Stimulated activated CD8-positive, alpha-beta memory T cell treated with anti-CD3 and anti-CD28 coated beads, Interleukin-7, amount 100 ng/mL, for 1 hour (primary cell): ENCODE results near the gene CMIP.
A peak's percentile ranks its signal among the peaks of the same experiment; 100 is the strongest.

Source experiments
- DNase-seq, 2 donors: peaks; one replicate each; pipeline ENCODE4 v3.0.0-alpha.2; 2020; ENCODE audit warnings: low read depth in 2 of 2

Gene CMIP

DNA sequence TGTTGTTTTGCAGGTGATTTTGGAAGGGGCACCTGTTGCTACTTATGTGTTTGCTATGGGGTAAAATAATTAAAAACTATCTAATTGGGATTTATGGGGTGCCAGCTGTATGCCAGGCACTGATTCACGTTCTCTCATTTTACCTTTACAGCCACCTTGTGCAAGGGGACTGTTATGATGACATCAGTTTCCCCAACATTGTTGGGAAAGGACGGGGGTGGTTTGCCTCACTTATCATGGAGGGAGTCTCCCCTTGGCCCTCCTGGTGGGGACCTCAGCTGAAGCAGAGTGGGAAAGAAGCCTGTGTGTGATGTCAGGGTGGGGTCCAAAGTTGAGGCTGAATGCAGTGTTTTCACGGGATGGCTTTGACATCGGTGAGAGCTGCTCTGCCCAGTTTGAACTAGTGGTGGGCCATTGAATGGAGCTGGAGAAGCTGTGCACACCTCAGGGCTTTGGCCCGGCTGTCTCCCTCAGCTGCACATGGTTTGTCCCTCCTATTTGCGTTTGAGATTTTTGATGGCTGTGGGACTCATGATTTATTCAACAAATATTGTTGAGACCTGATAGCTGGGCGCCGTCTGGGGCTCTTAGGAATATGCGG is 36.1 kb downstream of the CMIP start:
- no peak for DNase-seq

DNA sequence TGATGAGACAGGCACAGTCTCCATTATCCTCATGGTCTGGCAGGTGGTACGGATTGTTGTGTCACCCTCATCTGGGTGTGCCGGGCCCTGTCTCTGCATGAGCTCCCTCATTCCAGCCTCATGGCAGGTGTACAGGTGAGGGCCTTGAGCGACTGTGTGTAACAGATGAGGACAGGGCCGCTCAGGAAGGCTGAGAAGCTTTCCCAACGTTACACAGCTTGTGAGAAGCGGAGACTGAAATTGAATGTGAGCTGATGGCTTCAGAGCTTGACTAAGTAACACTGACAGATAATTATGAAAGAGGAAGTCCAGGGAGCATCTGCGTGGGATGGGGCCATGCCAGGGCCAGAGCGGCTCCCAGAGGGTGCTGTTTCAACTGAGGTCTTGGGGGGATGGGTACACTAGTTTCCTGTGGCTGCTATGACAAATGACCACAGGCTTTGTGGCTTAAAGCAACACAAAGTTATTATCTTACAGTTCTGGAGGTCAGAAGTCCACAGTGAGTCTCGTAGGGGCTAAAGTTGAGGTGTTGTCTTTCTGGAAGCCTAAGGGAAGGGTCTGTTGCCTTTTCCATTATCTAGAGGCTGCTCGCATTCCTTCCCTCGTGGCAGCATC is 36.7 kb downstream of the CMIP start:
- DNase-seq = no peak

DNA sequence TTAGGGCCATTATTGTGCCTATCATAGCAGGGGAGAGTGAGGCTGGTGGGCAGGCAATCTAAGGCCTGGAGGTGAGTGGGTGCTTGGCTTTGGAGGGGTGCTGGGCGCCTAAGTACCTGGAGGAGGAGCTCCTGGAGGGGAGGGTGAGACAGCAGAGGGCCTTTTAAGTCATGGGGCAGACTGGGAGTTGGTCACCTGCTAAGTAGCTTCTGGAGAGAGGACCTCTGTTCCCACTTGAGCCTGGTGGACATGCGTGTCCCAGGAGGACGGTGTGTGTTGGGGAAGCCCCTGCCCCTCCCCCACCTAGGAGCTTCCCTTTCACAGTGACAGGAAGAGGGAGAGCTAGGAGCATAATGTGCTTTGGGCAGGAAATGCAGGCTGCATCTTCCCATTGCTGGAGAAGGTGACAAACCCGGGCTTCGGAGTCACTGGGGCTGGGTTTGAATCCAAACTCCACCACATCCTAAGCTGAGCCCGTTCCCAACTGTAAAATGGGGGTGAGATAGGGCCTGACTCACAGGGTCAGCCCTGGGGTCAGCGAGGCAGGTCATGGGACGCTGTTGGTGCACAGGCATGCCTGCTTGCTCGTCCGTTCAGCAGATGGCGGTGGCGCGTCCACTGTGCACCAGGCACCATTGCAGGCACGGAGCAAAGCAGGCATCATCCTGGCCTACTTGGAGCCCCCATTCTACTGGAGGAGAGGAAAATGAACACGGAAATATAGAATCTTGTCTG is 37.9 kb downstream of the CMIP start:
- DNase-seq = no peak

DNA sequence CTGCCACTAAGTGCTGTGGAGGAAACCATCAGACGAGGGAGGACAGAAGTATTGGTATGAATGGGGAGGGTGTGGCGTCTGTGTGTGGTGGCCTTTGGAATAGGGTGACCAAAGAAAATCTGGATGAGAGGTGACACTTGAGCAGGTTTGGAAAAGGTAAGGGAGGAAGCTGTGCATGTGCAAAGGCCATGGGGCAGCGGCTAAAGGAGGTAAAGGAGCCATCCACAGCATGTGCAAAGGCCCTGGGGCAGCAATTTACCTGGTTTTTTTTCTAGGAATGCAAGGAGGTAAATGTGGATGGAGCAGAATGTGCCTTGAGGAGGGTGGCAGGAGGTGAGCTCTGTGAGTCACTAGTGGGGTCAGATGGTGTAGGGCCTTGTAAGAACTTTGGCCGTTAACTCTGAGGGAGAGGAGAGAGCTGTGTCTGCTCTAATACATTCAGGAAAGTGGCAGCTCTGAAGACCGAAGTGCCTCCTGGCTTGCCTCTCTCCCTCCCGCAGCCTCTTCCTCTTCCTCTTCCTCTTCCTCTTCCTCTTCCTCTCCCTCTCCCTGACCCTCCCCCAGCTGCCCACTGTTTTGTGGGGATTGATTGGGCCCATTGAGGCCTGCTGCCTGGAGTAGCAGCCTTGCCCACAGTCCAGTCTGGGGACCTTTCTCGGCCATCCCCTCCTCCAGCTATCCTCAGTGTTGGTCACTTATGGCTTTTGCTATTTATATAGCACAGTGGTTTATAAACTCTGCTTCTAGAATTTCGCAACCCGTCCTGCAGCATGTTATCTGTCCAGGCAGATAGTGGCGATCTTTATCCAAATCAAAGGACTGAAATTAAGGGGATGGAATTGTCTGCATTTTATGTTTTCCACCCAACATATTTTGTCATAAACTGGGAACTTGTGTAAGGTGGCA is 38.7 kb downstream of the CMIP start:
- DNase-seq = no peak

DNA sequence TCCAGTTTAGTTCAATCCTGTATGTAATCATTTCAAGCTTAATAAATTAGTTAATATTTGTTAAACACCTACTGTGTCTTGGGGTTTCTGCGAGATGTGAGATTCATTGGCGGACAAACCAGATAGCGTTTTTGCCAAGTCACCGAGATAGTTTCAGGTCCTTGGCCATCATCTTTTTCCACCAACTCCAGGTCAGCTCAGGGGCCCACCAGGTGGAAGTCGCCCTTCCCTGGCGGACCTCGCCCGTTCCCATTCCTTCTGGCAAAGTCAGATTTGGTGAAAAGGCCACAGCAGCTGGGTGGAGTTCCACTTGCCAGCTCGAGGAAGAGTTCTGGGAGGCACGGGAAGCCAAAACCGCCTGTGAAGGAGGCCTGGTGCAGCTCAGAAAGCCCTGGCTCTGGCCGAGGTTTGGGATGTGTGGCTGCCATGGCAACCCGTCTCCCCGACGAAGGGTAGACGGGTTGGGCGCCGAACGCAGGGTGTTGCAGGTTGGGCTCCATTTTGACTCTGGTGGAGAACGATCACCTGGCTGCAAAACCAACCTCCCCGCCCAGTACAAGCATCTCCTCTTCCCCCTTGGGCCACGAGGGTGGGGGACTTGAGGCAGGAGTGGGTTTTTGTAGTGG is 39.5 kb downstream of the CMIP start:
- DNase-seq = no peak

DNA sequence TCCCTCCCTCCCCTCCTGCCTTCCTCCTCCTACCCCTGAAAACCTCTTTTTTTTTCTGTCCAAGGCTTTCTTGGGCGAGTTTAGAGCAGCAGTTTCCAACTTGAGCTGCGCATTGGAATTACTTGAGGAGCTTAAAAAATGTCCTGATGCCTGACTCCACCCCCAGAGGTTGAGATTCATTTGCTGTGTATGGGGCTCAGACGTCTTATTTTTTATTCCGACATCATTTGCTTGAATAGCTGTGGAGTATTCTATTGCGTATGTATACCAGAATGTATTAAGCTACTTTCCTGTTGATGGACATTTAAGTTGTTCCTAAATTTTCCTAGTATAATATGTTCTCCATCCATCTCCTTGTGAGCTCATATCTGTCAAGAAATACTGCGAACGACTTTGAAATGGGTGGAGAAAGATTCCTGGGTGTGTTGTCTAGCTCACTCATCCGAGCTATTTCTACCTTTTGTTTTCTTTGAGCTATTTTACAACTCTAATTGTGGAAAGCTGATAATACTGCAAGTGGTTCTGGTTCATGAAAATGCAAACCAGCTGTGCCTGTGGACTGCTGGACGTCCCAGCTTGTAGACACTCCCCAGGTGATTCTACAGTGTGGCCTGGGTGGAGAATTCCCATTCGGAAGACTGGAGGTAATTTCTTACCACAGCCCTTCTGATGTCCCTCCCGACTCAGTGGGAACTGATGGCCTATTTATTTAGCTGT is 40.5 kb downstream of the CMIP start:
- DNase-seq = no peak

DNA sequence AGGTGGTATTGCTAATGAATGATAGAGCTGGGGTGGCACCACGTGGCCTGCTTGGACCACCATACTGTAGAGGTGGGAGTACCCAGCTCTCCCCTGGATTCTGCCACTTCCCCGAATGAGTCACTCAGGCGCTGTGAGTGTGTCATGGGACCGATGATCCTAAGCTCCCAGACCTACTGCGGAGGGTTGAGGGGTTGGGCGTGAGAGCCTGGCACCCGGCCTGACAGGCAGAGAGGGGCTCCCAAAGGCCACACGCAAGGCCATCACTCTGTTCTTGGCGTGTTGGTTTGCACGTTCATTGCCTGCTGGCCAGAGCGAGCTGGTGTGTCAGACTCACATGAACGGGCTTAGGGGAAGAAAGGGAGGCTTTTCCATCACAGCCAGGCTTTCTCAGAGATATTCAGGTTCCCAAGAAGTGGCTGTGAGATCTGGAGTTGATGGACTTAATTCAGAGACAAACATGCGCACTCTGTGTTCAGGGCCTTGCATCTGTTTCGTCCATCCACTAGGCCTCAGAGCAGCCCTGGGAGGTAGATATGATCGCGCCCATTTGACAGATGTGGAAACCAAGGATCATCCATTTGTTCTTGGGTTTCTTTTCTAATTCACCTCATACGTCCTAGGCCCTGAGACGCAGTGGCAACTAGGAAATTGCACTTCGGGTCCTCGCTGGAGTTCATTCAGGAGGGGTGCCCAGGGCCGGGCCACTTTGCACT is 41.4 kb downstream of the CMIP start:
- DNase-seq = no peak

DNA sequence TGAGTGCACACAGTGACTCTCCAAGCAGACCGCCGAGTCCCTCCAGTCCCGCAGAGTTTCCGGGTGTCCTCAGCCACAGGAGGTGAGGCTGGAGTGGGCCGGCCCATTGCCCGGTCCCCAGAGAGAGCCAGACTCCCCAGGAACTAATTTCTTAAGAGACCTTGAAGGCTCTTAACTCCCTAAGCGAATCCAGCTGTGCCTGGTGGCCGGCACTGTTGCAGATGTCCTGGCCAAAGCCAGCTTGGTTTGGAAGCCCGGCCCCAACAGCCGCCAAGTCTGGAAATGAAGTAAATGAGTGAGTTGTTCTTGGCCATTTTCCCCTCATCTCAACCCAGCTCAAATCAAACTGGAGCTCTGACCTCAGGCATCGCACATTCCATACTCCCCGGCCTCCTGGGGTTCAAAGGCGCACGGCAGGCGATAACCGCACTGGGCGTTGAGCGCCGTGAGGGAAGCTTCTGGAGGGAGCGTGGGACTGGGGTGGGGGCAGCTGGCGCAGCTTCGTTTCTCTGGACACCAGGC is 42.0 kb downstream of the CMIP start:
- no peak for DNase-seq

DNA sequence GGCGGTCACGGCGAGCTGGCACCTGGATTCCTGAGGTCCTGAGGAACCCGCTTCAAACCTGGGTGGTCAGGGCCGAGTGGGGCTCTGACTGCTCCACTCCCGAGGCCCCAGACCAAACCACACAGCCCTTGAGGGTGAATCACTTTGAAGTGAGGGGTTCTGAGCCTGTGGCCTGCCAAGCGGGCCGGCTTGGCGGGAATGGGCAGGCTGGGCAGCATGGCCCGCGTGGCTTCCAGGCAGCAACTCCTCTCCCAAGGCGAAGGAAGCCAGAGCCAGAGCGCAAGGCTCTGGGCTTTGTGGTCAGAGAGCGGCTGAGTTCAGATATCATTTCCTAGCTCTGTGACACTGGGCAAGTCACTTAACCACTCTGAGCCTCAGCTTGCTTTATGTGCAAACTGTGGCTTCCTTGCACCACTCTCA is 42.7 kb downstream of the CMIP start:
- DNase-seq = no peak

DNA sequence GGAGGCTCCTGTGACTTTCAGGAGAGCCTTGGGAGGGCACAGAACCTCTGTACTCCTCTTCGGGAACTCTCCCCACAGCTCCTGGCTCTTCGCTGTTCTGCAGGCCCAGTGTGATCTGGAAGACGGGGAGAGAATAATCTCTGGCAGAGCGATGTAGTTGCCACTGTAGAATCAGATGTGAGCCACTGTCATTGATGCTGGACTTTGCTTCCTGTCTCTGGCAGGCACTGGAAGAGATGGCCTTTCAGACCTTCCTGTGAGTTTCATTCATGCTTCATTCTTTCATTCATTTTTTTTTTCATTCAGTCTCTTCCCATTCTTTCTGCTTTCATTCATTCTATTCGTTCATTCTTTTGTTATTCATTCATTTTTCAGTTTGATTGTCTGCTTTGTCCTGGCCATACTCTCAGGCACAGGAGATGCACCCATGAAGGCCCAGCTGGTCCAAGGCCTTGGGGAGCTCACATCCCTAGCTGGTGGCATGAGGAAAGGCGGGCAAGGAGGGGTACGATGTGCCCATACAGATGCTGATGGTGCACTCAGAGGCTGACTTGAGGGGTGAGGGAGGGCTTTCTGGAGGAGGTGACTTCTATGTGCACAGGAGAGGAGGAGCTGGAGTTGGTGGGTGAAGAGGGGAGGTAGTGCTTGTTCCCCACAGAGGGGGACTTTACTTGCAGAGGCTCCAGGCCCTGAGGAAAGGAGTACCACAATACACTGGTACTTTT is 44.2 kb downstream of the CMIP start:
- no peak for DNase-seq

DNA sequence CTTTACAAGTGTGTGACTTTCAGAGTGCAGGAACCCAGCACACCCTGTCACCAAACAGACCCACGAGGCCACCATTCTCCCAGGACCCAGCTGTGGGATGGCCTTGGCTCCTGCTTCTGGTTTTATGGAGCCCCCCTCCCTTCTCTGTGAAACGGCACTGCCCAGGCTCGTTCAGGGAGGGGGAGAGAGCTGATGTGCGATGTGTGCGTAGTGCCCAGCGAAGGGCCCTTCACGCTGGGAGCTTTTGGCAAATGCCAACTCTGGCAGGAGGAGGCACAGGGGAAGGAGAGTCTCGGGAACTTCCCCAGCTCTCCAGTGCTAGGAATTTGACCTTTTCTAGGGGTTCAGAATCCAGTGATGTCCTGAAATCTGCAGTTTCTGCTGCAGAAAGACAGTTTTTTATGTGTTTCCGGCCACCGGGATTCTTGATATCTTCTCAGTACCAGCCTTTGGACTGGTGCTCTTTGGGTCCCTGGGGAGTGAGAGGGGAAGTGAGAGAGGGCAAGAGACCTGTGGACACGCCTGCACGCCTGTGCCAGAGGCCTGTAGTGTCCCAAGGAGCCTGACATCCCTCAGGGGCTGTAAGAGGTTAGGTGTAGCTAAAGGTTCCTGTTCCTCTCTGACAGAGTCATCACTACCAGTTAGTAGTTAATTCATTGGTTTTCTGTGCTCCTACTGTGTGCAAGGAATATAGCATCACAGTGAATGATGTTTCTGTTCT is 45.1 kb downstream of the CMIP start:
- DNase-seq = no peak

DNA sequence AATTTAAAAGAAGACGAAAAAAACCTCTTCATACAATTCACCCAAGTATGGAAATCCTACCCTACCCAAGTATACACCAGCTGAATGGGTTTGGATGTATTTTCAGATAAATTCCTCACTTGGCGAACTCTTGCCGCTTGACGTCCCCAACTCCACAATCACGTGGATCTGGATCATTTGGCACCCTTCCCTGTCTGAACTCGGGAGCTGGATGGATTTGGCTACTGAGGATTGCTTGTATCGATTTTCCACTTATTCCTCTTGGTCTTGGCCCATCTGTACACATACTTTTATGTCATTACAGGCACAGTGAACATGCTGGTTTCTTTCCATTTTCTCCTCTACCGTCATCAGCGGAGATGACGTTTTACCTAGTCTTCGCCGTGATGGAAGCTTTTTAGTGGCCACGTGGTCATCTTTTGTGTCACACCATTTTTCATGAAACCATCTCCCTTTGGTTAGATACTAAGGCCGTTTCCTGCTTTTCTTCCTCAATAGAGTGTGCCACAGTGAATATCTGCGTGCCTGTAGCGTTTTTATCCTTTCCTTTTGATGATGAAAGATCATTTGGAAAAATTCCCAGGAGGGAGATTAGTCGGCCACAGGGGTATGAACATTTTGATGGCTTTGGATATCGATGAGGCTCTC is 47.1 kb downstream of the CMIP start:
- no peak for DNase-seq

DNA sequence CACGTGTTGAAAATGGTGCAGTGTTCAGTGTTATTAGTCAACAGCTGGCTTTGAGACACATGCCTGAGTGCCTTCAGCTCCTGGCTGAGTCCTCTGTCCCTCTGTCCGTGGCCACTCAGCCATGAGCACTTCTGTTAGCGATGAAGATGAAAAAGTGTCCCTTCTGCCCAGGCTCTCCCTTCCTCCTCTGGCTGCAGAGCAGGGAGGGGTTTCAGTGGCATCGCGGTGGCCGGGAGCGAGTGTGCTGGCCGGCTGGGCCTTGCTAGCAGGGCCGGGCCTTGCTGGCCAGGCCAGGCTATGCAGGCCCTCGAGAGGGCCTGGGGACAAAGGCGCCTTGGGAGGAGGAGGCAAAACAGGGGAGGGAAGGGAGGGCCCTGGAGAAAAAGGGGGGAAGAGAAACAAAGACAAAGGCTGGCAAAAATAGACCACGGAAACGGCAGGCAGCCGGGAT is 47.7 kb downstream of the CMIP start:
- DNase-seq = no peak

DNA sequence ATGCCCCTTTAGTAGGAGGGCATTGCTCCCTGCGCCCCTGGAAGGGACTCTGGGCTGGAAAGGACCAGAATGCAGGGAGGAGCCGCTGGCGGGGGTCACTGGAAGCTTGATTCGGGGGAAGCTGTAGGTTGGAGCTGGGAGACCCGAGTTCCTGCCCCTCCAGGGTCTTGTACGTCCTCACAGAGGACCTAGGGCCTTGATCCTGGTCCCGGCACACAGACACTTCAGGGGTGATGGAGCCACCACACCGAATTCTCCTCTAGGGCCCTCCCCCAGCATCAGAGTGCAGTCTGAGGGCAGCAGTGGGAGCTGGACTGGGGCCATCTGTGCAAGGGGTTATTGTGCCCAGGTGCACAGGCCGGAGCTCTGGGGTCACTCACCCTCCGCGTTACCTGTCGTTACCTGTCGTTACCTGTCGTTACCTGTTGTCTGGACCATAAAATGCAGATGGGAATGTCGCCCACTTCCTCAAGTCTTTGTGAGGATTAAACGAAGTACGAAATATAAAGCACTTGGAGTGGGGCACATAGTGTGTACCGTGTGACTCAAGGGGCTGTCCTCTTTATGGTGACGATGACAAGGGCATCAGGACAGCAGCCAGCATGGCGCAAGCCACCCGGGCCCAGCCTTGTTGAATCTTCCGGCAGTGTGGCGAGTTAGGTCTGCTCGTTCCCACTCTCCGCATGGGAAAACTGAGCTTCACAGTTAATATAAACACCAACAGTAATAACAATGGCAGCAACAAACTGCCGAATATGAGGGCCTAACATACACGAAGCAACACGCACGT is 48.6 kb downstream of the CMIP start:
- DNase-seq = no peak

DNA sequence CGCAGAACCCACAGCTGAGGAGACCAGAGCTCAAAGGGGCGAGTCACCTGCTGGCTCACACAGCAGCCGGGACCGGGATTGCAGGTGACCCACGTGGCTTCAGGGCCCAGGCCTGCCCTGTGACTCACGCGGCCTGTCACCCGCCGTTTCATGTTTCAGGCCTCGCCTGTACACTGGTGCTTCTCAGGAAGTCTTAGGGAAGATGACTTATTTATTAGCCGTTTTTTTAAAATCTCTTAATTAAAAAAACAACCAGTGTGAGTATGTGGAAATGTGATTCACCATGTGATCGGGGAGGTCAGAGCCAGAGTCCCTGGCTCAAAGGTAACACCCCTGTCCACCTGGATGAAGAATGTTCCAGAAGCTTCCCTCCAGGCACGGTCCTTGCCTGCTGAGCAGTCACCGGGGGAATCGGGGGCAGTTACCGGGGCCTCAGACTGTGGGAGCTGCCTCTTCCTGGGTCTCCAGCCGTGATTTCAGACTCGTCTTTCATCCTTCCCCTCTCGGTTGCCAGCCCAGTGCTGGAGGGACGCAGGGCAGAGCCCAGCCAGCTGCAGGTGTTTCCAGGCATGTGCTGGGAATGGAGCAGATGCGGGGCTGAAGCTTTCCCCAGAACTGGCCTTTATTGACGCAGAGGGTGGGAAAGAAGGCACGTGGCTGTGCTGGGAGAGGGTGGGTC is 49.3 kb downstream of the CMIP start:
- peak in 1 of 2 donors; percentile 10 for DNase-seq

DNA sequence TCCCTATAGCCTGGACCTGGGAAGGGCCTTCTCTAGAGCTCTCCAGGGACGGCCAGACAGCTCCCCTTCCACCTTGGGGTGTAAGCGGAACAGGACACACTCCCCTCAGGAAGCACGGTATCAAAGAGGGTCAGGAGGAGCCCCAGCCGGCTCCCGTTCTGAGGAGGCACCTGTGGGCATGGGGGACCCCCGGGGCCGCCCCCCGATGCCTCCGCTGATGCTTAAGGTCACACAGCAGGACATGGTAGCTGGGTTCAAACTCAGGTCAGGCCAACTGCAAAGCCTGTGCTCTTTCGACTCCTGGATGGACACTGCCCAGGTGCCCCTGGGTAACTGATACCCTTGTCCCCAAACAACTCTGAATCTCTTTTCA is 49.8 kb downstream of the CMIP start:
- no peak for DNase-seq

DNA sequence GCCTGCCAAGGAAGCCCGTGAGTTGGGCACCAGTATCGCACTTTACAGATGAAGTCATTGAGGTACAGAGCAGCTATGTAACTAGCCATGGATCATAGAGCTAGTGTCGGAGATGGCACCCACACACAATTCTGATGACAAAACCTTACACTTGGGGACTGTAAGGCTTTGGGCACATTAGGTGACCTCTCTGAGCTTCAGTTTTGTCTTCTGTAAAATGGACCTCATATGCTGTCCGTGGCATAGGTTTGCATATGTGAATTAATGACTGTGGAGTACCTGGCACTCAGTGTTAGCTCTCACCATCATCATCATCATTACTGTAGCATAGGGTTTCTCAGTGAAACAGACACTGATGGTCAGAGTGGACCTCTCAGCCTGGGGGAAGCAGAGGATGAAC is 50.3 kb downstream of the CMIP start:
- DNase-seq = no peak
